Tongue (tissue), 2 donors: ENCODE measurements around the gene VILL. TPM values are rescaled to one million over a fixed set of nuclear protein-coding genes. Genes with fewer than 3 reads are reported as not detected.

Experiments
- DNase-seq: peaks from one replicate; pipeline ENCODE4 v3.0.0-alpha.2; 2015
- total RNA-seq: library from RNA; depleted of rRNA; stranded (reverse); fragments of >200 nt; gene quantifications from one replicate; pipeline ENCODE4 v1.2.3, GENCODE V29; 2014

The VILL gene
- total RNA-seq, 1 donor from 2014 or later, result 7.0 TPM

DNA sequence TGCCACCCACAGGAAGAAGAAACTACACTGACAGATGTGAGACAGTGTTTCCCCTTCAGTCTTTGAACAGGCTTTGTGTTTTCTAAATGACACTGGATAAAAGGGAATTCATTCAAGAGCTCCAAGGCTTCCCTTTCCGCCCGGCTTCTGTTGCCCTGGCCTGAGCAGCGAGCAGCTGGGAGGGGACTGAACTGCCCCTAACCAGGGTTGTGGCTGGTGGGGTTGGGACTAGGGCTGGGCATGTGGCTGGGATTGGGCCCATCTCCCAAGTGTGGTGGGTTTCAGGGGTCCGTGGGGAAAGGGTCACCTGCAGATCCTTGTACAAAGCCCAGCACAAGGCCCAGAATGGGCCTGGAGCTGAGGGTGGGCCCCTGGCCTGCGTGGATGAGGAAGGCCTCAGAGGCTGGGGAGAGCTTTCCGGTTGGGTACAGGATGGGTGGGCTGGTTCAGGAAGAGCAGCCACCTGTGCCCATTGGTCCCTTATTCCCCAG, 10.4 kb downstream of the VILL start:
- DNase-seq, result no peak

DNA sequence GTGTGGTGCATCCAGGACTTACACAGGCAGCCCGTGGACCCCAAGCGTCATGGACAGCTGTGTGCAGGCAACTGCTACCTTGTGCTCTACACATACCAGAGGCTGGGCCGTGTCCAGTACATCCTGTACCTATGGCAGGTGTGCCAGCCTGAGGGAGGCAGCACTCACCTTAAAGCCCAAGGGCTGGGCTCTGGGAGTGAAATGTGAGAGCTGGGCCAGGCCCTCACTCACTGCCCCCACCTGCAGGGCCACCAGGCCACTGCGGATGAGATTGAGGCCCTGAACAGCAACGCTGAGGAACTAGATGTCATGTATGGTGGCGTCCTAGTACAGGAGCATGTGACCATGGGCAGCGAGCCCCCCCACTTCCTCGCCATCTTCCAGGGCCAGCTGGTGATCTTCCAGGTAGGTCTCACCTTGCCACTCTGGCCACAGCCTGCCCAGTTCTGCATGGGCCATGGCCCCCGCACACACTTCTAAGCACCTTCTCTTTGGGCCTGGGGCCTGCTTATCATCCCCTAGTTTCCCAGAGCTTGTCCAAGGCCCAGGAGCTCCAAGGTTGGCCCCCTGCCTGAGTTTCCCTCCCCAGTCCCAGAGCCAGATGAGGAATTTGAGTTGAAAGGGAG, 11.0 kb downstream of the VILL start:
- no peak for DNase-seq

DNA sequence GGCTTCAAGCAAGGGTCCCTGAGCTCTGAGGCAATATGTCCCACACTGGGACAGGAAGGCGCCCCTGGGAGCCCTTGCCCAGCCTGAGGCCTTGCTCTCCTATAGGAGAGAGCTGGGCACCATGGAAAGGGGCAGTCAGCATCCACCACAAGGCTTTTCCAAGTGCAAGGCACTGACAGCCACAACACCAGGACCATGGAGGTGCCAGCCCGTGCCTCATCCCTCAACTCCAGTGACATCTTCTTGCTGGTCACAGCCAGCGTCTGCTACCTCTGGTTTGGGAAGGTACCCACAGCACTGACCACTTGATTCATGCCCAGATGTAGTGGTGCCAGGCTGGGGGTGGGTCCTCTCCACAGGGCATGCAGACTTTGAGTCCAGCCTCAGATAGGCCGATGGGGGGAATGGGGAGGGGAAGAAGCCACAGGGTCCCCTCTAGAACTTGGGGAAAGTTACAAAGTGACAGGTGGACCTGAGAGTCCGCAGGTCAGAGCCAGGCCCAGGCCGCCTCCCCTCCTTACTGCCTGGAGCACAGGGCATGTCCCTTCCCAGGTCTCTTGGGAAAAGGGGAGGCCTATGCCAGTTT, 11.8 kb downstream of the VILL start:
- DNase-seq, result no peak

DNA sequence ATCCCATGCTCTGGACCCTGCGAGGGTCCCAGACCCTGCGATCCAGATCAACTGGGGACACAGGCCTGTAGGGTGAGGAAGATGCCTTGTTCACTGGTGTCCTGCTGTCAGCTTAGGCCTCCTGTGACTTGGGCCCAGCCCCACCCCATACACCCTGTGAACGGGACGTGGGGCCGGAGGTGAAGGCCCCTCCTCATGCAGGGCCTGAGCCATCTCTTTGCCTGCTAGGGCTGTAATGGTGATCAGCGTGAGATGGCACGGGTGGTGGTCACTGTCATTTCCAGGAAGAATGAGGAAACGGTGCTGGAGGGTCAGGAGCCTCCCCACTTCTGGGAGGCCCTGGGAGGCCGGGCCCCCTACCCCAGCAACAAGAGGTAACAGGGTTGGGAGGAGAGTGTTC, 12.4 kb downstream of the VILL start:
- DNase-seq, result no peak

DNA sequence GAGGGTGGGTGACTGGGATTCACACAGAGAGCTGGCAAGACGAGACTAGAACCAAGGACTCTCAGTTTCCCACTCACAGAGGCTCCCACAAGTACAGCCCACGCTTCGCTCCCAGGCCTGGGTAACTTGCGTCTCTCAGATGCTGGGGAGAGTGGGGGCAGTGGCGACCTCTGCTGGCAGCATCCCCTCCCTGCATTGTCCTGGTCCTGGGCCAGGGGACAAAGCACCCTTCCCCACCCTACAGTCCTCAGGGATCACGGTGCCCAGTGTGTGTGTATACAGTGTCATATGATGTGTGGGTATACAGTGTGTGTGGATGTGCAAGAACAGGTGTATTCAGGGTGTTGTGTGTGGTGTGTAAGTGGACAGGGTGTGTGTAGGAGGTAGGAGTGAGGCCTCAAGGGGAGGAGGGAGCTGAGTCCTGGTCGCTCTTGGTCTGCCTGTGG, 12.8 kb downstream of the VILL start:
- DNase-seq, result peak; percentile 67

DNA sequence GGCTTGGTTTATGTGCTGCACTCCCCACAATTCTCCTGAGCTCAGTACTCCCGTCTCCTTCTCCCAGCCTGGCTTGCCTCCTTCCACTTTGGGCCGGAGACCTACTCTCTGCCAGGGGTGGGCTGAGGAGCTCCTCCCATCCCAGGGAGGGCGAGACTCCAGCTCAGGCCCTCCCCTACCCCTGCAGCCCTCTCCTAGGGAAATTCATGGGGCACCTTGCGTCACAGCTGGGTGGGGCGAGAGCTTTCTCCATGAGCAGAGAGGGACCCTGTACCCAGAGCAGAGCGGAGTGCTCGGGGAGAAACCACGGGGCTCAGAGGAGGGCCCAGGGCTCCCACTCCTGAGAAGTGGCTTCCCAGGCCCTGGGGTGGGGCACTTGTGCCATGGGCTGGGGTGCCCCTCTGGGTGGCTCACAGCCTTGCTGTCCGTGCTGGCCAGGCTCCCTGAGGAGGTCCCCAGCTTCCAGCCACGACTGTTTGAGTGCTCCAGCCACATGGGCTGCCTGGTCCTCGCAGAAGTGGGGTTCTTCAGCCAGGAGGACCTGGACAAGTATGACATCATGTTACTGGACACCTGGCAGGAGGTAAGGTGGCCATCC, 13.3 kb downstream of the VILL start:
- no peak for DNase-seq

DNA sequence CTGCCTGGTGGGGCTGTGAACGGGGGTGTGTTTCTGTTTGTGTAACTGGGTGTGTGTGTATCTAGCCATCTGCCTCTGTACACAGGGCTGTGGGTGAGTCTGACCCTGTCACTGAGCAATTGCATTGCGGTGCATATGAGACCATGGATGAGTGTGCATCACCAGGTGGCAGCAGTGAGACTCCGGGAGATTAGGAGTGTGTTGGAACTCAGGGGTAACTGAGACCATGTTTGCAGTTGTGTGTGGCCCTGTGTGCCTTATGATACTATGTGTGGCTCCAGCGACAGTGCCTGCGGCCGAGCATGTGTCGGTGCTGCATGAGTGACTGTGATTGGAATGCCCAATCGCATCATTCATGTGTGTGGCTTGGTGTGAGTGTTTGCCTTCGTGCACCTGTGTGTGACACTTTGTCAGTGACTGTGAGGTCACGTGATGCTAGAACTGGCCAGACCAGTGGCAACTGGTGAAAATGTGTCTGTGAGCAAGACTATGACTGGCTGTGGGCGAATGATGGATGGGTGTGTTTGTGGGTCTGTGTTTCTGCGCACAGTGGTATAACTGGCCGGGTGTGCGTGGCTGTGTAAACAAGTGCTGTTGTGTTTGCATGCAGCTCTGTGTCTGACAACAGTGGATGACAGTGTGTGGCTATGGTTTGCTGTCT, 14.0 kb downstream of the VILL start:
- peak; percentile 72 for DNase-seq

DNA sequence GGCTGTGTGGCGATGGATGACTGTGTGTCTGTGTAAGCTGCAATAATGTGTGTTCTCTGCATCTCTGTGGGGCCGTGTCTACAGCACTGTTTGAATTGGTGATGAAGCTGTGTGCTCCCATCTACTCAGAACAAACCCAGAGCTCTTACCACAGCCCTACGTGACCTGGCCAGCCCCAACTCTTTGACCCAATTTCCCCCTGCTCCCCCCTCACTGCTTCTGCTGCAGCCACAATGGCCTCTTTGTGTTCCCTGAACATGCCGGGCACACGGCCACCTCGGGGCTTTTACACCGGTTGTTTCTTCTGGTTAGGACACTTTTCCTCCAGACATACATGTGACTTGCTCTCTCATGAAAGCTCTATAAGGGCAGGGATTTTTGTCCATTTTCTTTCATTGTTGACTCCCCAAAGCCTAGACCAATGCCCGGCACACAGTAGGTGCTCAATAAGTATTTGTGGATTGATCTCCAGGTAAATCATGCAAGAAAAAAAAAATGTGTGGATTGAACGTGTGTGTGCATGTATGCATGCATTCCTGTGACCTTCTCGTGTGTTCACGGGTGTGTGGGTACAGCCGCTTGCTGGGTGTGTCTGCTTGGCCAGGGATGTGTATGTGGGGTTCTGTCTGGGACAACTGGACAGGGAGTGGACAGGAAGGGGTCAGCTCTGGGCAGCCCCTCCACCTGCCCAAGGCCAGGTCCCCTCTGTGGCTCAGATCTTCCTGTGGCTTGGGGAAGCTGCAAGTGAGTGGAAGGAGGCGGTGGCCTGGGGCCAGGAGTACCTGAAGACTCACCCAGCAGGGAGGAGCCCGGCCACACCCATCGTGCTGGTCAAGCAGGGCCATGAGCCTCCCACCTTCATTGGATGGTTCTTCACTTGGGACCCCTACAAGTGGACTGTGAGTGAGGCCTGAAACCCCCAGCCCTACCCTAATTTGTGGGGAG, 14.8 kb downstream of the VILL start:
- DNase-seq, result peak; percentile 66

DNA sequence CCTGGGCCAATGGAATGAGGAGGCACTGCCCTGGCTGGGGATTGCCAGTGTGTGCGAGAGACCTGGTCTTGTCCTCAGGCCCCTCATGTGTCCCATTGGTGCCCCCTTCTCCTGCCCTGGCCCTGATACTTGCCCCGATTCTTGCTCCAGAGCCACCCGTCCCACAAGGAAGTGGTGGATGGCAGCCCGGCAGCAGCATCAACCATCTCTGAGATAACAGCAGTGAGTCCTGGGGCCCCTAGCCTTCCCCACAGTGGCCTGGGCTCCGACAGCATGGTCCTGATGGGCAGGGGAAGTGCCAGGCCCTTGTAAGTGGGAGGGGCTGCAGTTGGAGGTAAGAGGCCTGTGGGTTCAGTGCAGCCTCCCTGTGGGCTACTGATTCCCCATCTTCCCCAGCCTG, 15.4 kb downstream of the VILL start:
- DNase-seq, result no peak

DNA sequence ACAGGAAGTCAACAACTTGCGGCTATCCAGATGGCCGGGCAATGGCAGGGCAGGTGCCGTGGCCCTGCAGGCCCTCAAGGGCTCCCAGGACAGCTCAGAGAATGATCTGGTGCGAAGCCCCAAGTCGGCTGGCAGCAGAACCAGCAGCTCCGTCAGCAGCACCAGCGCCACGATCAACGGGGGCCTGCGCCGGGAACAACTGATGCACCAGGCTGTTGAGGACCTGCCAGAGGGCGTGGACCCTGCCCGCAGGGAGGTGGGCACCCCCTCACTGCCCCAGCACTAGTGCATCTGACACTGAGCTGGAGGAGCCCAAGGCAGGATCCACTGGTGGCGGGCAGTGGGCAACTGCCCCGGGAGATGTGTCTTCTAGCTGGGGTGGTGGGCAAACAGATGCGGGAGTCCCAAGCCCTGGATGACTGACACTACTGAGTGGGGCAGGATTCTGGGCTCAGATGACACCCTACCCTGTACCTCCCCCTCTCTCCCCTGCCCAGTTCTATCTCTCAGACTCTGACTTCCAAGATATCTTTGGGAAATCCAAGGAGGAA, 15.9 kb downstream of the VILL start:
- DNase-seq, result no peak

DNA sequence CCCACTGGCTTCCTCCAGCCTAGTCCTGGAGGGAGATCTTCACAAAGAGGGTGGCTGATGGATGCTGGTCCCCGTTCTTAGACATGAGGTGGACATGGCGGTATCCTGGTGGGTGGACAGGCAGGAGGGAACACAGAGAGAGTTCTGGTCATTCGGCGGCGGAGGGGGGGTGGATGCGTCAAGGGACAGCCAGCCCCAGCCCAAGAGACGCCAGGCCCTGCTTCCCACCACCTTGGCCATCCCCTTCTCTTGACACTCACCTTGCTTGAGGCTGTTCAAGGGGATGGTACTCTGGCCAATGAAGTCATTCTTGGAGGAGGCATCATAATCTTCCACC, 17.1 kb downstream of the VILL start:
- DNase-seq, result no peak

DNA sequence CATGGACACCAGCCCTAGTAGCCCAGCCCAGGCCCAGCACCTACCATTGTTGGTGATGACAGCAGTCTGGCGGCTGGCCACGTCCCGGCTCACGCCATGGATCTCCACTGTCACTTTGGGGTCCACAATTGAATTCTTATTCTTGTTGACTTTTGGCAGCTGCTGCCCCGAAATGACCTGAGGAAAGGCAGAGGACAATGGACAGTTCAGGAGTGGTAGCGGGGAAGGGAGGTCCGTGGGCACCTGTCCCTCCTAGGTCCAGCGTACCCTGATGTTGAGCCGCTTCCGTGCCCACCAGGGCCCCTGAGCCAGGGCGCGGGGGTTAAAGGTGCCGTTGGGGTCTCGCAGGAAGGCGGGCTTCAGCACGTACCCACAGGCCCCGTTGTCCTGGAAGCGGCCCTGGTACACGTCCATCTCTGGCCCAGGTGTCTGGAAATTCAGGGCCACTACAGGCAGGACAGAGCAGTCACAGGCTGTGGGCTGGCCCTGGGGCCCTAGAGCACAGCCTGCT, 17.7 kb downstream of the VILL start:
- no peak for DNase-seq

DNA sequence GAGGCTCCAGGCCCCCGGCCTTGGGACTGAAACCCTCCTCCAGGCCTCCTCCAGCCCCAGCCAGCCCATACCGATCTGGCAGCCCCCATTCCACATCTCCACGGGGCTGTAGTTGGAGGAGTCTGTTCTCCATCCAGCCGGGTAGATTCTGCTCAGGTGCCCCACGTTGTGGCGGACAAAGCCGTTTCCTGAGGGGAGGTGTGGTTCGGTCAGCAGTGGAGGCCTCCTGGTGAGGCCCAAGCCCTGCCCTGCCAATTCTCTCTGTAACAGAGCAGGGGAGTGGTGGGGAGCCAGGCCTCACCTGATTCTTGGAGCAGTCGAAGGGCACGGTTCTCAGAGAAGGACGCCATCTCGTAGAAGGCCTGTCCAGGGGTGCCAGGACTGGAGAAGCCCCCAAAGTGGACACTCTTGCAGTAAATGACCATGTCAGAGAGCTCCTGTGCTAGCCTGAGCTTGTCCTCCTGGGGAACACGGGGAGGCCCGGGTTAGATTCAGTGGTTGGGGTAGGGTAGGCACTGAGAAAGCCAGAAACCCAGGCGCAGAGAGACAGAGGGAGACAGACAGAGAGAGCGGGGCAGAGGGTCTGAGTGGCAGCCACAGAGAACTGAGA, 18.5 kb downstream of the VILL start:
- DNase-seq, result no peak

DNA sequence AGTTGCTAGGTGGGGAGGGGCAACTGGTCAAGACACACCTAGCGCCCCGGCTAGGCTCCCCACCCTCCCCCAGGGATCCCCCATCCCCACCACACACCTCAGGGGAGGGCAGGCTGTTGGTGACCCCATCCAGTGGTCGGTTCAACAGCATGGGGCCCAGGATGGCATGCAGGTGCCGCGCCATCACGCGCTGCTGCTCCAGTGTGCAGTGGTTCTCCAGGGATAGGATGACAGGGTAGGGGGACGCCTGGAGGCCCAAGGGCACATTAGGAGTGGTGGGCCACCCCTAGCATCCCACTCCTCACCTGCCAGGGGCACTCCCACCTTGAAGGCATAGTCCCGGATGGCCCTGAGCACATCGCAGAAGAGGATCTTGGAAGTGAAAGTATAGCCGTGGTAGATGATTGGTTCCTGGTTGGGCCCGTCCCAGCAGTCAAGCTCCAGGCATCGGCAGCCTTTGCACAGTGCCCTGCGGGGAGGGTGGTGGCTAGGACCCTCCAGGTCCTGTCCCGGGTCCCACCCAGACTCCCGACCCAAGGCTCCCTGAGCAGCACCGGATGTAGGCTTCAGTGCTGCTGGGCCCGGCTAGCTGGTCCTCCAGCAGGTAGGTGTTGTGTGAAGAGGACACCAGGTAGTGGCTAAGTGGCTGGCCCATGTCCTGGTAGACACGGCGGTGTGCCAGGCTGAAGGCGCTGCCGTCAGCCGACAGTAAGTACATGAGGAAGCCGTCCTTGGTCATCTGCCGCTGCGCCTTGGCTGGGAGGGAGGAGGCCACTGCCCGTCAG, 19.4 kb downstream of the VILL start:
- no peak for DNase-seq

DNA sequence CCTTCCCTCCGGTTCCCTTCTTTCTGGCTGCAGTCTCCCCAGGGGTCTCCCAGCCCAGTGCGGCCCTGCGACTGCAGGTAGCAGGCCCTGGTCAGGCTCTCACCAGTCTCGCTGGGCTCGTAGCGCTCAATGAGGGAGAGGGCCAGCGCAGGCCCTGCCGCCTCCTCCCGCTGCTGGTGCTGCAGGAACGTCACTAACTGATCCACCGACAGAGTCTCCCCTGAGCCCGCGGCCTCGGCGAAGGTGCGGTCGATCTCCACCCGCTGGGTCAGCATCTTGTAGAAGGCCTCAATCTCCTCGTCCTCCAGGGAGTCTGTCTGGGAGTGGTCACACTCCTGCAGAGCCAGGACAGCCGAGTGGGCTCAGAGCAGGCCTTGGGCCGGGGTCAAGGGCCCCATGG, 20.5 kb downstream of the VILL start:
- no peak for DNase-seq

DNA sequence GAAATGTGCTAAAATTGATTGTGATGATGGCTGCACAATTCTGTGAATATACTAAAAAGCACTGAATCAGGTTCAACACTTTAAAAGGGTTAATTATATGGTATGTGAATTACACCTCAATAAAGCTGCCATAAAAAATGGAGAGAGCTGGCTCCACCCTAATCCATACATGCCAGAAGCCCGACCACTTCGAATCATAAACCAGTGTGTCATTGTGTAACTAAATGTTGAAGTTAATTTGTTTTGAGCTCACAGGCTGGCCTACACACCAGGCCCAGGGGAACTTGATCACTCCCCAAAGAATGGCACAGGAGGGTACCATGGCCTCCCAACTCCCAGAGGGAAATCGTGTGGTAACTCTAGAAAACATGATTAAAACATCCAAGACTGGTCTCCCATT, 24.9 kb downstream of the VILL start:
- DNase-seq, result no peak

DNA sequence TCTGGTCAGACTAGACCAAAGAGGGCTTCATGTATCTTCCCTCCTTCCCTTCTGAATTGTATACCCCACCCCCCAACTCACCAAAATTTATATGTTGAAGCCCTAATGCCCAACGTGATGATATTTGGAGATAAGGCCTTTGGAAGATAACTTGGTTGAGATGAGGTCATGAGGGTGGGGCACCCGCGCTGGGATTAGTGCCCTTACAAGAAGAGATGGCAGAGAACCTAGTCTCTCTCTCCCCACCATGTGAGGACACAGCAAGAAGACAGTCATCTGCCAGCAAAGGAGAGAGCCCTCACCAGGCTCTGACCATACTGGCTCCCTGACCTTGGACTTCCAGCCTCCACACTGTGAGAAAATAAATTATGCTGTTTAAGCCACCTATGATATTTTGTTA, 25.4 kb downstream of the VILL start:
- DNase-seq, result no peak

DNA sequence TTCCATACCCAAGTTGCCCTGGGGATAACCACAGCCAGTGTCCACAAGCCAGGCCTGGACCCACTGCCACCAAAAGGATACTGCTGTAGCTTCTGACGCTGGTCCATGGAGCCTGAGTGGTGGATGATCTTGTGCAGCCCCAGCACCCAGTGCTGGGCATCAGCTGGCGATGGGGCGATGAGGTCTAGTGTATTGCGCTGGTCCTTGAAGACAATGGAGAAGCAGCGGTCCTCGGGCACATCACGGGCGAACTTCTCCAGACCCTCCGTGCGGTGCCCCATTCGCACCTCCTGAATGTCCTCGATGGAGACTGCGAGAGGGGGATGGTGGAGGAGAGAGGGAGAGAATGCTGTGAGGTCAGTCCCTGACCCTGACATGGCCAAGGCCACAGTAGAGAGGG, 25.8 kb downstream of the VILL start:
- no peak for DNase-seq

DNA sequence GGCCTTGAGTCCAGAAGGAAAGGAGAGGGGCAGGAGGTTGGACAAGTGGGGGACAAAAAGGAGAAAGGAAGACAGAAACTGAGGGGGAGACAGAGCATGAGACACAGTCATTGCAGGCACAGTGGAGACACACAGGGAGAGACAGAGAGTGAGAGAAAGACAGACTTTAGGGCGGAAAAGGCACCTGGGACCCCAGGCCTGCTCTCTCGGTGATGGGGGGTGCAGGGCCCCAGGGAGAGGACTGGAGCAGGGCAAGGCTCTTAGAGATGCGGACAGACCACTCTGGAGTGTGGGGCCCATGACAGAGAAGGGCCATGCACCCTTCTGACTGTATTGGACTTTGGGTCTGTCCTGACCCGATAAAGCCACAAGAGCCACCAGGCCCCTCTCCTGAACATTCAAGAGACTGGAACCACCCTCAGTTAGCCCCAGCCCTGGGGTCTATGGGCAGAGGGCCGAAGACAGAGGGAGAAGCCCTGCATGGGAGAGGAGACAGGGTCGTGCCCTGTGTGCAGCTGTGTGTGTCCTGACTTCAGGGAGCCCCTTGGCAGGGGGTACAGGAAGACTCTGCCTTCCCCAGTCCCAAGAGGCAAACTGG, 26.4 kb downstream of the VILL start:
- no peak for DNase-seq
